Inflammatory macrophage treated with lipopolysaccharide for 1 hour (primary cell): ENCODE measurements around the gene USP27X.

Experiments
- DNase-seq, 2 donors: peaks; one replicate each; pipeline ENCODE4 v3.0.0-alpha.2; 2020 to 2022

The USP27X gene

GRCh38 chrX:49892542-49892941 is 13.3 kb downstream of the USP27X start:
- peak; percentile 32 to 57 for DNase-seq

GRCh38 chrX:49896951-49897350 is 17.7 kb downstream of the USP27X start:
- DNase-seq: no peak

- DNase-seq: no peak
These were observed 21.8 kb downstream of the USP27X start for GRCh38 chrX:49901048-49901447.

- no peak for DNase-seq
These were observed 31.1 kb downstream of the USP27X start for GRCh38 chrX:49910344-49910743.

GRCh38 chrX:49912086-49912485 is 32.8 kb downstream of the USP27X start:
- DNase-seq: no peak

GRCh38 chrX:49912861-49913260 is 33.6 kb downstream of the USP27X start:
- no peak for DNase-seq

GRCh38 chrX:49915361-49916222 is 36.3 kb downstream of the USP27X start:
- peak; percentile 22 to 48 for DNase-seq

GRCh38 chrX:49919617-49920016 is 40.3 kb downstream of the USP27X start:
- peak in 1 of 2 donors; percentile 36 for DNase-seq

GRCh38 chrX:49921109-49921508 is 41.8 kb downstream of the USP27X start:
- no peak for DNase-seq

GRCh38 chrX:49922291-49923241 is 43.3 kb downstream of the USP27X start, which contains the start of gene CLCN5:
Gene CLCN5, plus strand, starts transcription at chrX:49922596. Its CDS starts 2,703 bp downstream, at chrX:49925299.
- DNase-seq: peak; percentile 90 to 91

GRCh38 chrX:49925176-49925575 is 45.9 kb downstream of the USP27X start:
- DNase-seq: no peak

- no peak for DNase-seq
These were observed 50.8 kb downstream of the USP27X start for GRCh38 chrX:49930039-49930438.
